ENCODE data around the gene PBX4.

The PBX4 gene

GRCh38 chr19:19533841-19534240, 84.6 kb downstream of the PBX4 start:
- DNase-seq (ENCODE audit: extremely low read depth, low read depth) = no peak

DNA sequence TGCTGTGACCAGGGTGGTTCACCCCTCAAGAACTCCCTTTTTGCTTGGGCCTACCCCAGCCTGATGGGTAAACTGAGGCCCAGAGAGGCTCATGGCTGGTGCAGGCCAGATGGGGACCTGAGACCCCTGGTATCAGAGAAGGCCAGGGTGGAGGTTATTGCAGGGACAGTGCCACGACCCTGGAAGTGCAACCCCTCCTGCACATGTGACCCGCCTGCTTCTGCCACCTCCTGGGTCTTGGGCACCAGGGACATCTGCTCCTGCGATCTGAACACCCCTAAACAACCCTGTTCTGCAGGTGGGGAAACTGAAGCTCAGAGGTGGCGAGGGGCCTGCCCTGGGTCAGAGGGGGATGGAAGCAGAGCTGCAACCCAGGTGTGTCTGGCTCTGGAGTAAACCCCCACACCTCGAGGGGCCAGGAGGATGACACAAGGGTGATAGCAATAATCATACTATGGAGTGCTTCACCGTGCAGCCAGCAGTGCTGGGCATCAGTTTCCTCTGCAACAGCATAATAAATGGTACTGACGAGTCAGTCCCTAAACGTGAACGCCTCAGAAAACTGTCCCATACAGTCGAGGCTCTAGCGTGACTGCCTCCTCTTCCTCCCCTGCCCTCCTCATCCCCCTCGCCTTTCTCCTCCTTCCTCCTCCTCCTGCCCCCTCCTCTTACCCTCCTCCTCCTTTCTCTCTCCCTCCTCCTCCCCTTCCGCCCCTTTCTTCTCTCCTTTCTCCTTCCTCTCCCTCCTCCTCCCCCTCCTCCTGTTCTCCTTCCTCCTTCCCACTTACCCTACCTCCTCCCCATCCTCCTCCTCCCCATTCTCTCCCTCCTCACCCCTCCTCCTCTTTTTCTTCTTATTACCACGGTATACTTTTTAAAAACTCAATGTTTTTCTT, 85.4 kb downstream of the PBX4 start:
- DNase-seq (ENCODE audit: extremely low read depth, low read depth) = no peak
- TF ChIP-seq CTCF (IDR thresholded peaks at IDR 0.05; ENCODE audit: low read depth, low read length) = no peak

More at GRCh38 chr19:19533841-19534240, 84.6 kb downstream of the PBX4 start:
- no peak for TF ChIP-seq CTCF (IDR thresholded peaks at IDR 0.05; ENCODE audit: low read depth, low read length)

- peak; percentile 97 for TF ChIP-seq CTCF (IDR thresholded peaks at IDR 0.05; ENCODE audit: low read depth, low read length)
- DNase-seq (ENCODE audit: extremely low read depth, low read depth) = no peak
These were observed 86.3 kb downstream of the PBX4 start for GRCh38 chr19:19531951-19532805.

GRCh38 chr19:19530889-19531288, 87.6 kb downstream of the PBX4 start:
- DNase-seq (ENCODE audit: extremely low read depth, low read depth) = no peak
- TF ChIP-seq CTCF (IDR thresholded peaks at IDR 0.05; ENCODE audit: low read depth, low read length) = no peak

- no peak for TF ChIP-seq CTCF (IDR thresholded peaks at IDR 0.05; ENCODE audit: low read depth, low read length)
- no peak for DNase-seq (ENCODE audit: extremely low read depth, low read depth)
These were observed 88.1 kb downstream of the PBX4 start for GRCh38 chr19:19530423-19530804.

DNA sequence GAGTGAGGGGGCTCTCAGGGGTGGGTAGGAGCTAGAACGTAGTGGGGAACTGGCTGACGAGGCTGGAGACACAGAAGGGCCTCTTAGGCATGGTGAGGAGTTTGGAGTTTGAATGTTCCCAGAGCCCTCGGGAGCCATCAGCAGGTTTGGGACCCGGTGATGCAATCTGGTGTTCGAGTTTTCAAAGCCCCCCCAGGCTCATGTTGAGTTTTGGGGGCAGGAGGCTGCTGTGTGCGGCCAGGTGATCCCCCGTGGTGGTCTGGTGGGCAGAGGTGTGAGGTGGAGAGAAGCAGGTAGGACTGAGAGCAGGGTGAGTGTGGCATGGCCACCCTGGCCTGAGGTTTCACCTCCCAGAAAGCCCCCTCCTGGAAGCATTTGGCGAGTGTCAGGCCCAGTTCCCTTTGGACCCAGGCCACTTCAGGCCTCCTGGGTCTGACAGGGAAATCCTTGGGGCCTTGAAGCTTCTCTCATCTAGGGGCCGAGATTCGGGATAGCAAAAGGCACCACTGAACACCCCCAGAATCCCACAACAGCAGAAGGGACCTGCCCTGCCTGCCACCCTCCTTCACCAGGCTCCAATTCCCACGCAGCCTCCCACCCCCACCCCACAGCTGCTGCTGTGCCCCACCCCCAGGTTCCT, 88.6 kb downstream of the PBX4 start:
- no peak for TF ChIP-seq CTCF (IDR thresholded peaks at IDR 0.05; ENCODE audit: low read depth, low read length)
- DNase-seq (ENCODE audit: extremely low read depth, low read depth) = no peak

Data from AG09319 (cell line).